Suprapubic skin (tissue), 4 donors: ENCODE data around the gene SKAP2. TPM values are rescaled to one million over a fixed set of nuclear protein-coding genes. Genes with fewer than 3 reads are reported as not detected.

Experiments
- DNase-seq, 2 donors: peaks; one replicate each; pipeline ENCODE4 v3.0.0-alpha.2; 2019; ENCODE audit warnings: low spot score in 2 of 2
- H3K27ac ChIP-seq: fragments of 200-600 bp; sonication (generic); one replicate; pipeline ENCODE4 v1.5.1; 2019
- H3K27me3 ChIP-seq: fragments of 200-600 bp; sonication (generic); one replicate; pipeline ENCODE4 v1.5.1; 2019
- H3K36me3 ChIP-seq: fragments of 200-600 bp; sonication (generic); one replicate; pipeline ENCODE4 v1.5.1; 2019
- H3K4me1 ChIP-seq: fragments of 200-600 bp; sonication (generic); one replicate; pipeline ENCODE4 v1.5.1; 2019
- H3K4me3 ChIP-seq: fragments of 200-600 bp; sonication (generic); one replicate; pipeline ENCODE4 v1.5.1; 2019; ENCODE audit warnings: mild to moderate bottlenecking
- H3K9me3 ChIP-seq: fragments of 200-600 bp; sonication (generic); one replicate; pipeline ENCODE4 v1.5.1; 2019
- CTCF ChIP-seq, 2 donors: fragments of 200-600 bp in 1 of 2; fragments of 450-650 bp in 1 of 2; sonication (generic) in 1 of 2; IDR thresholded peaks; one replicate each; pipeline ENCODE4 v1.5.1; 2016 to 2019; ENCODE audit warnings: antibody characterized with exemption in 2 of 2, mild to moderate bottlenecking in 1 of 2, moderate library complexity in 1 of 2
- EP300 ChIP-seq: sonication (generic); formaldehyde crosslinking; IDR thresholded peaks from one replicate; pipeline ENCODE4 v1.6.1; 2017; ENCODE audit warnings: antibody characterized with exemption
- POLR2A ChIP-seq, 2 donors: fragments of 450-650 bp; IDR thresholded peaks; one replicate each; pipeline ENCODE4 v1.6.1; 2017; ENCODE audit warnings: antibody characterized with exemption in 2 of 2, mild to moderate bottlenecking in 2 of 2, moderate library complexity in 2 of 2
- POLR2AphosphoS5 ChIP-seq, 3 donors: sonication (generic); formaldehyde crosslinking; IDR thresholded peaks; one replicate each; pipeline ENCODE4 v1.6.1; 2017; ENCODE audit warnings: antibody characterized with exemption in 3 of 3
- WGBS: methylation state at CpG from one replicate; pipeline ENCODE4 v1.1.5; 2018; 5-methylcytosine and 5-hydroxymethylcytosine counted together
- total RNA-seq, 4 donors: library from RNA; depleted of rRNA; stranded (reverse); fragments of >200 nt; gene quantifications; one replicate each; pipeline ENCODE4 v1.1.0, GENCODE V29; 2016

The SKAP2 gene
- total RNA-seq, 4 donors from 2014 or later: 21.3 to 34.4 (median 23.9) TPM

- TF ChIP-seq POLR2A (IDR thresholded peaks at IDR 0.05): no peak
- TF ChIP-seq EP300: no peak
- TF ChIP-seq POLR2AphosphoS5 (IDR thresholded peaks at IDR 0.05): no peak
- TF ChIP-seq CTCF (IDR thresholded peaks at IDR 0.05): no peak
- DNase-seq: no peak
These were observed 146.3 kb downstream of the SKAP2 start for GRCh38 chr7:26718063-26718462.

GRCh38 chr7:26714438-26714837, 150.0 kb downstream of the SKAP2 start:
- no peak for DNase-seq
- peaks cover 2% of the 10 kb centered on the region for H3K36me3 ChIP-seq
- no peak overlapping the region for H3K27ac ChIP-seq
- no peak for TF ChIP-seq POLR2AphosphoS5 (IDR thresholded peaks at IDR 0.05)
- TF ChIP-seq POLR2A (IDR thresholded peaks at IDR 0.05): no peak
- TF ChIP-seq CTCF (IDR thresholded peaks at IDR 0.05): no peak
- no peak for TF ChIP-seq EP300
- no peak overlapping the region for H3K4me3 ChIP-seq
- H3K4me1 ChIP-seq: no peaks in the 10 kb centered on the region
- H3K27me3 ChIP-seq: no peaks in the 10 kb centered on the region
- H3K9me3 ChIP-seq: no peaks in the 10 kb centered on the region
- WGBS: 92% methylated on average over 3 of the region's 3 CpGs

More at GRCh38 chr7:26718063-26718462, 146.3 kb downstream of the SKAP2 start:
- Histone ChIP-seq H3K27ac (no peak overlapping the region), H3K4me1 (no peaks in the 10 kb centered on the region), H3K9me3 (no peaks in the 10 kb centered on the region), H3K4me3 (no peak overlapping the region), H3K36me3 (peaks cover 9% of the 10 kb centered on the region), H3K27me3 (no peaks in the 10 kb centered on the region)
- 93% methylated on average over 1 of the region's 1 CpG for WGBS

GRCh38 chr7:26714006-26714405, 150.4 kb downstream of the SKAP2 start:
- no peaks in the 10 kb centered on the region for H3K9me3 ChIP-seq
- no peak overlapping the region for H3K27ac ChIP-seq
- H3K36me3 ChIP-seq: peaks cover 2% of the 10 kb centered on the region
- DNase-seq: no peak
- no peaks in the 10 kb centered on the region for H3K4me1 ChIP-seq
- H3K27me3 ChIP-seq: no peaks in the 10 kb centered on the region
- H3K4me3 ChIP-seq: no peak overlapping the region
- TF ChIP-seq EP300: no peak
- TF ChIP-seq POLR2AphosphoS5 (IDR thresholded peaks at IDR 0.05): no peak
- no peak for TF ChIP-seq POLR2A (IDR thresholded peaks at IDR 0.05)
- no peak for TF ChIP-seq CTCF (IDR thresholded peaks at IDR 0.05)
- WGBS: 71% methylated on average over 2 of the region's 2 CpGs

- H3K4me3 ChIP-seq: no peak overlapping the region
- no peaks in the 10 kb centered on the region for H3K27me3 ChIP-seq
- whole genome bisulfite sequencing: 64% methylated on average over 1 of the region's 1 CpG
- H3K9me3 ChIP-seq: no peaks in the 10 kb centered on the region
- H3K36me3 ChIP-seq: no peaks in the 10 kb centered on the region
- no peak overlapping the region for H3K27ac ChIP-seq
- peaks cover 2% of the 10 kb centered on the region for H3K4me1 ChIP-seq
- TF ChIP-seq CTCF (IDR thresholded peaks at IDR 0.05) (no peak), POLR2A (IDR thresholded peaks at IDR 0.05) (no peak), POLR2AphosphoS5 (IDR thresholded peaks at IDR 0.05) (no peak), EP300 (no peak)
- no peak for DNase-seq
These were observed 155.0 kb downstream of the SKAP2 start for GRCh38 chr7:26709210-26709990.

- TF ChIP-seq POLR2A (IDR thresholded peaks at IDR 0.05) (no peak), POLR2AphosphoS5 (IDR thresholded peaks at IDR 0.05) (no peak), EP300 (no peak), CTCF (IDR thresholded peaks at IDR 0.05) (no peak)
- no peaks in the 10 kb centered on the region for H3K9me3 ChIP-seq
- H3K4me3 ChIP-seq: no peak overlapping the region
- DNase-seq: no peak
- H3K27me3 ChIP-seq: no peaks in the 10 kb centered on the region
- H3K27ac ChIP-seq: no peak overlapping the region
- H3K36me3 ChIP-seq: no peaks in the 10 kb centered on the region
- 35% methylated on average over 2 of the region's 2 CpGs for WGBS
- H3K4me1 ChIP-seq: peaks cover 2% of the 10 kb centered on the region
These were observed 158.8 kb downstream of the SKAP2 start for GRCh38 chr7:26705567-26705966.
